ENCODE results near the gene UBA3. TPM values are rescaled to one million over a fixed set of nuclear protein-coding genes. Genes with fewer than 3 reads are reported as not detected.
A peak's percentile ranks its signal among the peaks of the same experiment; 100 is the strongest.

UBA3 gene
- total and polyA plus RNA-seq, 2 experiments from 2014 or later = 43.3 to 59.8 TPM

DNA sequence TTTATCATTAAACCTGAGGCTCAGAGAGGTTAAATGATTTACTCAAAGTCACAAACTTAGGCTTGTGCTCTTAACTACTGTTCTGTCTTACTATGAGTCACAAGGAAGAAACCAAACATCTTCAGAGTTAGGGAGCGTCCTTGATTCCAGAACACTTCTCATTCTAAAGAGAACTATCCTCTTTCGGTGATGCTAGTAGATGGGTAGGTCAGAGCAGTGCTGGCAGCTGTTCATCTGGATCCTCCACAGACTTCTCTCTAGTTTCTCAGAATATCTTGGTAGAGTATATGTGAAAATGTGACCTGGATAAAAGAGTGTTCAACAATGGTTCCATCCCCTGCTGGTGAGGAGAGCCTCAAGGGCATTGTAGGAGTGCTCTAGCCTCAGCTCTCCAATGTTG is 7.9 kb upstream of the UBA3 start:
- H3K4me1 ChIP-seq (ENCODE audit: insufficient read depth) = peaks cover 41% of the 10 kb centered on the region
- no peak overlapping the region for H3K4me3 ChIP-seq
- H3K27ac ChIP-seq = no peak overlapping the region
- H2AFZ ChIP-seq = no peak overlapping the region
- peak overlapping the region; percentile 91 for H3K4me2 ChIP-seq
- TF ChIP-seq EZH2 (IDR thresholded peaks at IDR 0.05; ENCODE audit: borderline replicate concordance) (no peak), EZH2phosphoT487 (IDR thresholded peaks at IDR 0.05; ENCODE audit: low read depth, severe bottlenecking, unreplicated experiment) (no peak)
- TF ChIP-seq, protein P1, sequence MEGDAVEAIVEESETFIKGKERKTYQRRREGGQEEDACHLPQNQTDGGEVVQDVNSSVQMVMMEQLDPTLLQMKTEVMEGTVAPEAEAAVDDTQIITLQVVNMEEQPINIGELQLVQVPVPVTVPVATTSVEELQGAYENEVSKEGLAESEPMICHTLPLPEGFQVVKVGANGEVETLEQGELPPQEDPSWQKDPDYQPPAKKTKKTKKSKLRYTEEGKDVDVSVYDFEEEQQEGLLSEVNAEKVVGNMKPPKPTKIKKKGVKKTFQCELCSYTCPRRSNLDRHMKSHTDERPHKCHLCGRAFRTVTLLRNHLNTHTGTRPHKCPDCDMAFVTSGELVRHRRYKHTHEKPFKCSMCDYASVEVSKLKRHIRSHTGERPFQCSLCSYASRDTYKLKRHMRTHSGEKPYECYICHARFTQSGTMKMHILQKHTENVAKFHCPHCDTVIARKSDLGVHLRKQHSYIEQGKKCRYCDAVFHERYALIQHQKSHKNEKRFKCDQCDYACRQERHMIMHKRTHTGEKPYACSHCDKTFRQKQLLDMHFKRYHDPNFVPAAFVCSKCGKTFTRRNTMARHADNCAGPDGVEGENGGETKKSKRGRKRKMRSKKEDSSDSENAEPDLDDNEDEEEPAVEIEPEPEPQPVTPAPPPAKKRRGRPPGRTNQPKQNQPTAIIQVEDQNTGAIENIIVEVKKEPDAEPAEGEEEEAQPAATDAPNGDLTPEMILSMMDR (IDR thresholded peaks at IDR 0.05; ENCODE audit: poor library complexity) = no peak
- DNase-seq (ENCODE audit: low spot score) = no peak
- H3K79me2 ChIP-seq = peaks cover 70% of the 10 kb centered on the region
- H3K9me2 ChIP-seq (replicated peaks; ENCODE audit: insufficient read depth) = no peaks in the 10 kb centered on the region
- peaks cover 15% of the 10 kb centered on the region for H4K20me1 ChIP-seq (ENCODE audit: insufficient read depth, poor library complexity, severe bottlenecking)
- H3K9me3 ChIP-seq (ENCODE audit: low read depth) = no peaks in the 10 kb centered on the region
- 58% methylated on average over 2 of the region's 2 CpGs for WGBS (ENCODE audit: low lambda C conversion rate, missing lambda C conversion rate)
- H3K36me3 ChIP-seq (replicated peaks; ENCODE audit: insufficient read depth, low read depth) = no peaks in the 10 kb centered on the region
- no peaks in the 10 kb centered on the region for H3K27me3 ChIP-seq

DNA sequence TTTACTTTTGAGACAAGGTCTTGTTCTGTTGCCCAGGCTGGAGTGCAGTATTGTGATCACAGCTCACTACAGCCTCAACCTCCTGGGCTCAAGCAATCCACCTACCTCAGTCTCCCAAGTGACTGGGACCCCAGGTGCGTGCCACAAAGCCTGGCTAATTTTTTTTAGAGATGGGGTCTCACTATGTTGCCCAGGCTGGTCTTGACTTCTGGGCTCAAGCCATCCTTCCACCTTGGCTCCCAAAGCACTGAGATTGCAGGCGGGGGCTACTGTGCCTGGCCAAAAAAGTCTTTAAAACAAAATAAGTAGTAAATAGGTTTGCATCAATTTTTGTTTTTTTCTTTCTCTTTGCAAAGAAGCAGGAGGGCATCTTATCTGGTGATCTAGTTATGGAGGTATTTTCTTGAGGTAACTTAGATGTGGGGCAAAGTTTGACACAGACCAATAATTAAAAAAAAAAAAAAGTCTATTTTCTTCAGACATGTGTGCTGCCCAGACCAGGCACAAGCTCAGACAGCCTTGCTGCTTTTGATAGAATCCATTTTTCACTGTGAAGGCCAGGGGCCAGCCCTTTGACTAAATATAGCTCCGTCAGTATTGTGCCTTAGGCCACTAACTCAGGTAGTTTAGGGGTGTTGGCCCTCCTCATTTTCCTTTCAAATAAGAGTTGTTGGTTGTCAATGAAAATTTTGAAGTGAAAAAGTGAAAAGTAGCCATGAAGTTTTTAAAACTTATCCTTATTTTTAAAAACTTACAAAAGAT is 7.0 kb upstream of the UBA3 start:
- Histone ChIP-seq H3K9me3 (ENCODE audit: low read depth) (no peaks in the 10 kb centered on the region), H3K4me3 (no peak overlapping the region), H3K79me2 (peaks cover 65% of the 10 kb centered on the region), H3K4me1 (ENCODE audit: insufficient read depth) (peaks cover 48% of the 10 kb centered on the region), H4K20me1 (ENCODE audit: insufficient read depth, poor library complexity, severe bottlenecking) (peaks cover 12% of the 10 kb centered on the region), H3K36me3 (replicated peaks; ENCODE audit: insufficient read depth, low read depth) (no peaks in the 10 kb centered on the region), H2AFZ (no peak overlapping the region), H3K4me2 (peak overlapping the region; percentile 91), H3K27me3 (no peaks in the 10 kb centered on the region), H3K9me2 (replicated peaks; ENCODE audit: insufficient read depth) (no peaks in the 10 kb centered on the region), H3K27ac (peak overlapping the region; percentile 94)
- 94% methylated on average over 3 of the region's 3 CpGs for whole genome bisulfite sequencing (ENCODE audit: low lambda C conversion rate, missing lambda C conversion rate)
- TF ChIP-seq EZH2phosphoT487 (IDR thresholded peaks at IDR 0.05; ENCODE audit: low read depth, severe bottlenecking, unreplicated experiment) = no peak
- TF ChIP-seq, protein P1 (IDR thresholded peaks at IDR 0.05; ENCODE audit: poor library complexity) = no peak
- no peak for TF ChIP-seq EZH2 (IDR thresholded peaks at IDR 0.05; ENCODE audit: borderline replicate concordance)
- DNase-seq (ENCODE audit: low spot score) = no peak

DNA sequence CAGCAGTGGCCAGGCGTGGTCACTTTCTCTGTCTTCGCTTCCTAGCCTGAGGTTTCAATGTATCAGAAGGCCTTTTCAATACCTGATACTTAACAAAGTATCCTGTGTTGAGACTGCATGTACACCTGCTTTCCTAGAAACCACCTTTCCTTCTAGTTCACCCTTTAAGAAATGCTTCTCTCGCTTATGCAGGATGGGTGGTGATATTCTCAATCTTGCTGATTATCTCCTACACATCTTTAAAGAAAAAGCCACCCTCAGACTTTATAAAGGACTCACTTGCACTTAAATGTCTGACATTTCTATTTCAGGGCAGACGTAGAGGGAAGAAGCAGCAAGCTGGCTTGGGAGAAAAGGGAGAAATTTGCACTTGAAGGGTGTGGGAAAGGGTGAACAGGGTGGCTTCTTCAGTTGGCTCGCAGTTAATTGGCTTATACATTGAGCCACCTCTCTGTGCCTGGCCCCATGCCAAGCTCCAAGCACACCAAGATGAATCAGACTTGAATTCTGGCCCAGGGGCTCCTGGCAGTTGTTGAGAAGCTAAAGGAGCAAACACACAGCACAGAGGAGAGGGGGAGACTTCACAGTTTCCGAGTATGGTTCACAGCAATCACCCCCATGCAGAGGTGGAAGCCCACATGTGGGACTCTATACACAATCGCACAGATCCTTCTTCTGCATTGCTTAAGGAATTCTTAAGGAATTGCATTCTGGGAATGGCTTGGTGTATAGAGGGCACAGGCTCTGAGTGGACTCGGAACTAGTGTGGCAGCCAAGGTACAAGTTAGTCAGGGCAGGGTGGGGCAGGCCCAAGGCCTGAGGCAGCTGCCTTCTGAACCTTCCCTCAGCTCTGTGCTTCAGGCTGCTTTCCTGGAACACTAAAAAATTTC is 5.9 kb upstream of the UBA3 start:
- H3K9me2 ChIP-seq (replicated peaks; ENCODE audit: insufficient read depth) = no peaks in the 10 kb centered on the region
- DNase-seq (ENCODE audit: low spot score) = peak; percentile 82
- 30% methylated on average over 8 of the region's 8 CpGs for WGBS (ENCODE audit: low lambda C conversion rate, missing lambda C conversion rate)
- H3K4me1 ChIP-seq (ENCODE audit: insufficient read depth) = peaks cover 50% of the 10 kb centered on the region
- peak overlapping the region; percentile 86 for H3K4me3 ChIP-seq
- peaks cover 55% of the 10 kb centered on the region for H3K79me2 ChIP-seq
- H3K27ac ChIP-seq = peak overlapping the region; percentile 94
- no peaks in the 10 kb centered on the region for H3K9me3 ChIP-seq (ENCODE audit: low read depth)
- no peak for TF ChIP-seq EZH2phosphoT487 (IDR thresholded peaks at IDR 0.05; ENCODE audit: low read depth, severe bottlenecking, unreplicated experiment)
- TF ChIP-seq EZH2 (IDR thresholded peaks at IDR 0.05; ENCODE audit: borderline replicate concordance) = no peak
- TF ChIP-seq, protein P1 (IDR thresholded peaks at IDR 0.05; ENCODE audit: poor library complexity) = no peak
- H3K27me3 ChIP-seq = no peaks in the 10 kb centered on the region
- peak overlapping the region; percentile 91 for H3K4me2 ChIP-seq
- peak overlapping the region; percentile 70 for H2AFZ ChIP-seq
- peaks cover 12% of the 10 kb centered on the region for H4K20me1 ChIP-seq (ENCODE audit: insufficient read depth, poor library complexity, severe bottlenecking)
- no peaks in the 10 kb centered on the region for H3K36me3 ChIP-seq (replicated peaks; ENCODE audit: insufficient read depth, low read depth)

Measured in hepatocyte (in vitro differentiated cells).